D341Med (cell line): ENCODE measurements around the gene ZFHX3.
A peak's percentile ranks its signal among the peaks of the same experiment; 100 is the strongest.

ENCODE experiments used
- DNase-seq: peaks from one replicate; pipeline ENCODE4 v3.0.0; 2012; ENCODE audit warnings: low spot score

Gene ZFHX3

DNA sequence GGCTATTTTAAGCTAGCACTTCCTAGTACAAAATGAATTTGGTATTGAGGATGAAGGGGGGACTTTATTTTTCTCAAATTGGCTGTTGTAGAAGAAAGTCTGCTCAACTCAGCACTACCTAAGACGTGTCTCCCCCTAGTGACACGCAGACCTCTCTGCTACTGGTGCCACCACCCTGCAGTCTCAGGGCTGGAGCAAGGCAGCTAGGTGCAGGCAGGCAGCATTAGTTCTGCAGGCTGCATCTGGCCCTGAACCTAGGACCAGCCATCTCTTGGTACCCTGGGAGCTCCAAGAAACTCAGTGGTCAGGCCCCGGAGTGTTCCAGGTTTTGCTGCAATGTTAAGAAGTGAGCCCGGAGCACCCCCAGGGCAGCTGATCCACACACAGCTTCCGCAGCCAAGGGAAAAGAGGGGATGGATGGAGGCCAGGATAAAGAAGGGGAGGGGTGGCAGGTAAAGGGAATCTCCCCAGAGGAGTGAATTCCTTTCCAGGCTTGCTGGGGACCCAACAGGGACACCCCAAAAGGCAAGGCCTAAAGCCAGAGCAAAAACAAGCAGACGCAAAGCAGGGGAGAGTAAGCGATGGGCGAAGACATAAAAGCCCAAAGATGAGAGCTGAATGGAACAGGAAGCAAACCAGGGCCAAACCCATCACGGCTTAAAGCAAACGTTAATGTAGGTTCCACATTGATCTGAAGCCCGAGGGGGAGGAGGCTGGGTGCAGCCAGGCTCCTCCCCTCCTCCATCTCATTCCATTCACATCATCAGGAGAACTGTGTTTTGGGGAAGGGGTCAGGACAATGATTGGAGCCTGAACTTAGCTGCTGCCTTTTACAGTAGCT, 200.5 kb downstream of the ZFHX3 start:
- DNase-seq, result peak; percentile 61

DNA sequence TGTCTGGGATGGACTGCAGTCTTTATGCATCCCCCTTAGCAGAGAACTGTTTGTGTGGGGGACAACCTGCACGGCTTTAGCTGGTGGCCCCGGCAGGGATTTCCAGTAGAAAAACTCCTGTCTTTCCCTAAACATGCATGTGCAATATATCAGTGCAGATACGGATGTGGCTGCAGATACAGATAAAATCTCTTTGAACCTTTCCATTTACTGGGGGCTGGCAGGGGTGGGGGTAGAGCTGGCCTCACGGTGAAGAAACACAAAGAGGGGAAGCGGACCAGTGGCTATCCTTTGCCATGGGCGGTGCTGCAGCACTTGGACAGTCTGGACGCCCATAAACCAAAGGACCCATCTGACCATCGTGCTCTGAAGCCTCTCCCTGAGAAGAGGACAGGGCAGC, 201.3 kb downstream of the ZFHX3 start:
- no peak for DNase-seq

DNA sequence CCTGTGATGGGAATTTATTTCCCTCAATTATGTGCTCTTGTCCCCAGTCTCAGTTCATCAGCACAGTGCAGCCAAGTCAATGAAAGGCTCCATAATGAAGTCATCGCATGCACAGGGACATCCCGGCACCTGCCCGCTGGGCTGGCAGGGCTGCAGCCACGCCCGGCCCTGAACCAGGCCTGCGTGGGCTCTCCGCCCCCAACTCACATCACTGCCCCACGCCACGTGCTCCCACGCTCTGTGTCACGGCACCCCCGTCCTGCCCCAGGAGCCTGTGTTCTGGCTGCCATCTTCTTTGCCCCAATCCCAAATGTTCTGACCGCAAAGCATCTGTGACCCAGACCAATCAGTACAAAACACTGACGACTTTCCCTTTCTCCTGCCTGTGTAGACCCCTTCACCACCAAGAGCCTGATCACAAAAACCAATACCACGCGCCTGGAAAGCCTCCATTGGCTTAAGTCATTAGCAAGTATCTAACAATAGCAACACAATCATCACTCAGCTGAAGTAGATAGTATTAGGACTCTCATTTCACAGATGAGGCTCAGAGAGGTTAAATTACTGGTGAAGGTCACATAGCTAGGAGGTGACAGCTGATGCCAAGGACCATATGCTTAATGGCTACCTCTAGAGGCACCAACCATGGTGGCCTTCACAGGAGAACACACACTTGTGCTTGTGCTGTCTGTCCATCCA, 202.5 kb downstream of the ZFHX3 start:
- no peak for DNase-seq

DNA sequence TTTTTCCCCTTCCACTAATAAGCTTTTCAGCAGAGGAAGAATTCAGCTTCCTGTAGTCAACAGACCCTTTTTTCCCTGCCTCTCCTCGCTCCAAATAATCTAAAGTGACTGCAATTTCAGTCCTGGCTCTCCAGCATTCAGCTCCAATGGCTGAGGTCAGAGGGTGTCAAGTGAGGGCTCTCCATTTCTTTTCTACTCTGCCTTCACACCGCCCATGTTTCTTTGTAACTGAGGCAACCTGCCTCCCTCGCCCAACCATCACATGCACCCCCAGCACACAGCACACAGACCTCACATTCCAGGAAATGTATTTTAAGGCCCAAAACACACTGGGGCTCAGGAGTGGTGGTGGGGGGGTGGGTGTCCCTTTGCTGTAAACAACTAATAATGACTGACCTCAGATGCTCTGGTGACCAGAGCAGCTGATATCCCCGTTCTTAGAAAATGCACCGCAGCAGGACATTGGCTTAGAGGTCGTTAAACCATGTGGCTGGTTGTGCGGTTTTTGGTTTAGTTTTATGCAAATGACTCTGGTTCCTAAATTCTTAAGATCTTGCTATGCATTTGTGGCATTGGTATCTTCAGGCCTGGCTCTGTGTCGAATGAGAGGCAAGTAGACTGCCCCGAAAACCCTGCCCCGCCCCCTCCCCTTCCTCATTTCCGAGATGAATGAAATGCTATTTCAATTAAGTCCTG, 203.6 kb downstream of the ZFHX3 start:
- DNase-seq, result no peak

DNA sequence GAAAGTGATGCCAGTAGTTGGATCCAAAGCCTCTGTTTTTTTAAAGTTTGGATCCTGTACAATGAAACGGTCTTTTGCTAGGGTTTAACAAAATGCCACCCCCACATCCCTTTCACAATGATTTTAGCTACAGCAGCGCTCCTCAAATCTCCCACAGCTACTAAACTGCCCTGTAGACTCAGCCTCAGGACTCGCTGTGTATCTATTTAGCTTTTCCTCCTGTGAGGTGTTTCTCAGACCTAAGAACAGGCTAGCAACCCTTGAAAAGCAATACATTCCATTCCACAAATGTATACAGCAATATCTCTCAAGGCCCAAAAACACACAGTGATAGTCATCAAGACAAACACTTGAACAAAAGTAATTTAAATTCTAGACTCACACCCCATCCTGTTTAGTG, 206.4 kb downstream of the ZFHX3 start:
- DNase-seq, result no peak

DNA sequence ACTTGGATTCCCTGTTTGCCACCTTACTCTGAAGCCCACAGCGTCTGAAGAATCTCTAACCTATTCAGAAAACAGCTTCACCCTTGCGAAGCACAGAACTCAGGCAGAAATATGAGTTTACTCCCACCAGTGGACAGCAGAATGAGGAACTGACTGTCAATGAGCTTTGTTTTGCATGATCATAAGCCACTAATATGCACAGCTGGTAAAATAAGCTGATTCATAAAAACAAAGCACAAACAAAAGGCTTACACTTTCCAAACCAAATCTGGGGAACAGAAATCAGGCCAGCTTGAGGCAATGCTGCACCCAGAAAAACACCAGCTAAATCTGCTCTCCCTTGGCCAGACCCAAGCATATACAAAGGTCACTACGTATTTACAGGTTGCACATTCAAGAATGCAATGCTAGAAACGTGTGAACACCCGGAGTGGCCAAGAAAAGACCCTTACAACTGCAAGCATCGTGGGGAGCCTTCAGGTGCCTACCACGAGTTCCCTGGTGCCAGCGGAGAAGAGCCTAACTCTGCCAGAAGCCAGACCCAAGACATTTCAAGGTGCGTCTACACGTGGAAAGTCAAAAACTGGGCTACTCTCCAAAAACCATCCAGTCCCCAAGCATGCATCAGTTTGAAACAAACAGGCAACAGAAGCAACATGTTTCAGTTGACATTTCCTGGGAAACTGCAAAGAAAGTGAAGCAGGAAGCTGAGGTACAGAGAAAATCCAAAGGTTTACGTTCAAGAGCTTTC, 207.1 kb downstream of the ZFHX3 start:
- DNase-seq, result no peak

DNA sequence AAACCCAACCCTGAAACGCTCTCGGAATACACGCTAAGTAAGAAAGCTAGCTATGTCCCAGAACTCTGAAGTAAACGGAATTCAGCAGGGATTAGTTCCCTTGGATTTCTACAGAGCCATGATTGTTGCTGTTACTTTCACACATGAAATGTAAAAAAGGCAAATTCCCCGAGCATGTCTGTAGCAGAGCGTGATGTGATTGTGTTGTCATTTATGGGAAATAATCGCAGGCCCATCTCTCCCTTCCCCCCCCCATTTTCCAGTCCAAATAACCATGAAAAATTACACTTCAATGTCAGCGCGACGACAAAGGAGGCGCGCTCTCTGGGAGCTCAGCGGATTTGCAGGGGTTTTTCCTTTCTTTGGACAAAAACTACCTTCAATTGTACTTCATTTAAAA, 209.0 kb downstream of the ZFHX3 start:
- no peak for DNase-seq

DNA sequence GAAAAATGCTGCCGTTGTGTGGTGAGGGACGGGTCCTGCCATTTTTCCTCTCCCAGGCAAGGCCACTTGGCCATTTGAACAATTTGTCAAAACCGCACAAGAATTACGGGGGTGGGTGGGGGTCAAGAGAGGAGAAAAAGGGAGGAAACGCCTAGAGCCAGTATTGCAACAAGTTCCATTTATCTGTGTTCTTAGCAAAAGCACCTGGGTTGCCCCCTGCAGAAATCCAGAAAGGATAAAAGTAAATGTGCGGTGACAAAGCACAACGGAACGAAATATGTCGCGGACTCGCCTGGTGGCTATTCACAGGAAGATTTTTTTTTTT, 209.4 kb downstream of the ZFHX3 start:
- DNase-seq, result no peak

DNA sequence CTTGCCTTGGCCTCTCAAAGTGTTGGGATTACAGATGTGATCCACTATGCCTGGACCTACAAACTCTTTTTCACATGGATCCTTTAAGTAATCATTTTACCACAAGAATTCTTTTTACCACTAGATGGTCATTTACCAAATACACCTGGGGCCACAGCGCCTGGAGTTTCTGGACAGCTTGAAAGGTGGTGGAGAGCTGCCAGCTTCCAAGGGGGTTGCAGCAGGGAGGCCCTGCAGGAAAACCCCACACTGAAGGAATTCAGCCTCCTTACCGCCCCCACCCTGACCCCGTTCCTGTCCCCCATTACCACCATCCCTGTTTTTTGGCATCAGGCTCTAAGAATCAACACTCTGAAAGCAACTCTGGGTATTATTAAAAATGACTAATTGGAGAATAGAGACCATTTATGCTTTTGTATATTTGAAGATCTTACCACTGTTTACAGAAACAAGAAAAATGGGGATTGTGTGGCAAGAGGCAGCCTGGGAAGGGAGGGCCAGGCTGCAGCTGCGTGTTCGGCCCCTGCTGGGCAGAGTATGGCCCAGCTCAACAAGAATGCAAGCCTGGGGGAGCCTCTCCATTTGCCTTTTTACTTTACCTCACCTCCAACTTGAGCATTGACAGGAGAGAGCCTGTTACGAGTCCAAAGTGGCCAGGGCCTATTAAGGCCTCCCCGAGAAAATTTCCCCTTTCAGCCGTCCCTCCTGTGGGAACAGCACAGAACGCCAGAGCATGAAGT, 209.9 kb downstream of the ZFHX3 start:
- no peak for DNase-seq

DNA sequence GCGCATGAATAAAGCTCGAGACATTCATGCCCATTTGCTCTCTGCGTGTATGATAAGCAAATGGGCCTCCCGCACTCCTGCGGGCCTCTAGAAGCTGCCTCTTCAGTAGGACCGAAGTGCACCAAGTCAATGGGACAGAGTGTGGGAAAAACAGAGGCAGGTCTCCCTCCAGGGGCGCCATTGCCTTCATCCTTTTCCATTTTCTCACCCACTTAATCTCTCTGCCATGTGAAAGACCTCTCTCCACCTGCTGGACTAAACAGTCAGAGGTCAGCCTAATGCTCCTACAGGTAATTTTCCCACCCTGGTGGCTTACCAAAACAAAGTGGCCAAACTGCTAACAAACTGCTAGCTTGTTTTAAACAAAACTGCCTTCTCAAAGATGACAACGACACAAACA, 210.9 kb downstream of the ZFHX3 start:
- no peak for DNase-seq

DNA sequence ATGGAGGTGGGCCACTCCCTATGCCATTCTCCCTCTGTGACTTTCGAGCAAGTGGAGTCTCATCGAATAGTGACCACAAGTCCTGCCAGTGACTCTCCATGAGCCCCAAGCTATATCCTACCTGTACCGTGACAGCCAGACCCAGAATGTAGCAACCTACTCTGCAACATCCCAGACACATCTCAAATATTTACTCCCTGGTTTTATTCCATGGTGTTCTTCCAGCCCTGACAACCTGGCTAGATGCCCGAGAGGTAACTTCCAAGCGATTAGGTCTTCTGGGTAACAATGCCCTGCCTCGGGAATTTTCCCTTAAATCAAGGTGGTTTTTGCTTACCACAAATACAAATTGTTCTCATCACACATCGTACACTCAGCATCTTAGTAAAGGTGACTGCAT, 211.7 kb downstream of the ZFHX3 start:
- no peak for DNase-seq

DNA sequence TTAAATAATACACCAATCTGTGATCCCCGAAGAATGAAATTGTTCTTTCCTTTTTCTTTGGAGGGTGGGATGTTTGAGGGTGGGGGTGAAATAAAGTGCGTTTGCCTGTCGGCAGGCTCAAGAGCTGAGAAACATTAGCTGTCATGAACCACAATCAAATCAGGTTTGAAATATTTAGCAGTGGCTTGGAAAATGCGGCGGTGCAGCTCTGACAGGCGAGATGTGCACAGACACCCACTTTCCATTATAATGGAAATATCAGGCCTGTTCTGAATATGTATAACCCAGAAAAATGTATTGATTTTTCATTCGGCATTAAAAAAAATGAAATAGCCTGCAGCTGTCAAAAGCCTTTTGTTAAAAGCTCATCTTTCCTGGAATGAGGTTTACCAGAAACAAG, 212.8 kb downstream of the ZFHX3 start:
- no peak for DNase-seq

DNA sequence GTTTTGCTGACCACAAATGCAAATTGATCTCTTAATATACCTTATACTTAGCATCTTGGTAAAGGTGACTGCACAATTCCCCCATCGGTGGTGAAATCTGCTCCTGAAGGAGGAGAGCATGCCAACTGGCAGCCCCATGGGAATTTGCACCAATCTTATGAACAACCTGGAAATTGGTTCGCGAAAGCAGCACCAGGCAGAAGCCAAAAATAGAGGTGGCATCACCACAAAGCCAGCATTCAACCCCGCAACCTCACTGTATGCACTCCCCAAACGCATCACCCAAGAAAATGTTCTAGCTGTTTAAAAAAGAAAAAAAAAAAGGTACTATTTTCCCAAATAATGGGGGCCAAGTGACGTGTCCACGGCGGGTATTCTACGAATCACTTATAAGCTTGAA, 213.4 kb downstream of the ZFHX3 start:
- no peak for DNase-seq

DNA sequence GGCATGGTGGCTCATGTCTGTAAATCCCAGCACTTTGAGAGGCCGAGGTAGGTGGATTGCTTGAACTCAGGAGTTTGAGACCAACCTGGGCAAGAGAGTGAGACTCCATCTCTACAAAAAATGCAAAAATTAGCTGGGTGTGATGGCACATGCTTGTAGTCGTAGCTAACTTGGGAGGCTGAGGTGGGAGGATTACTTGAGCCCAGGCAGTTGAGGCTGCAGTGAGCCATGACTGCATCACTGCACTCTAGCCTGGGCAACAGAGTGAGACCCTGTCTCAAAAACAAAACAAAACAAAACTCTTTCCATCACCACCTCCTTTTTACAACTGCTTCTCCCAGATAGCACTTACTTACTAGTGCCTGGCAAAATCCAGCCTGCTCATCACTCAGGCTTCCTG, 214.0 kb downstream of the ZFHX3 start:
- DNase-seq, result no peak

DNA sequence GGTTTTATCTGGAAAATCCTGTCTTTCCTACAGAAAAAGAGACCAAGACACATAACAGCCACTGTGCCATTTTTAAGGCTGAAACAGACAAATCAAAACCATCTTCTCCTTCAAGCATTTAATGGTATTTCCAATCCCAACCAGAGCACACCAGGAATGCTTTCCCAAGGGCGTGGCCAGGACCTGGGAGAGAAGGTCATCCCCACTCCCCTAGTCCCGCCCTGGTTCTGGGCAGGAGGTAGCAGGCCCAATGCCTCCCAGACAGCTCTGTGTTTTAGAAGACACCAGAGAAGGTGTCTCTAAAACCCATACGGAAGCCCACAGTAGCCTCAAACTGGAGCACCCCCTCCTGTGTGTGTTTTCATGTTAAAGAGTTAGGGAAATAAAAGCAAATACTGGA, 214.4 kb downstream of the ZFHX3 start:
- DNase-seq, result no peak

DNA sequence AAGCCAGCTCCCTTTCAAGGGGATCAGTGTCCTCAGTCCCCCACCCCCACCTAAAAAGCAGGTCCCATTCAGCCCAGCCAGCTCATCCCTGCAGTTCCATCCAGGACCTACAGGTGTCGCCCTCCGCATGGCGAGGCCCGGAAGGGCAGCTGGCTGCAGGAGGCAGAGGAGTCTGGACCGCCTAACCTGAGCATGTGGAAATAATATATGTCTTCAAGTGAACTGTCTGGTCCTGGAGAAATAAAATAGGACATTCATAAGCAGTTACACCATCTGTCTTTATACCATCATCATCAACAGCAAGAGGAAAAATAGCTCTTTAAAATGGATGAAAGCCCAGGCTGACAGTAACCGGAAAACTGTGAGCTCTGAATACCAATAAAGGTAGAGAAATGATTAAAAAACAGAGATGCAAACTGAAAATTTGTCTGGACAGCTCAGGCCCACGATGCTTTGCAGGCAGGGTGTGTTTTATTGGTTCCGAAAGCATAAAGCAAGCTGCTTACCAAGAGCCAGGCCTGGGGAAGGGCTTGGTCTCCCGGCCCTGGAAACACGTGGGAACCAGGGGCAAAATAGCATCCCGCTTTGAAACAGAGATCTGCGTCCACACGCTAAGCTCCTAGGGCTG, 215.2 kb downstream of the ZFHX3 start:
- peak; percentile 88 for DNase-seq

DNA sequence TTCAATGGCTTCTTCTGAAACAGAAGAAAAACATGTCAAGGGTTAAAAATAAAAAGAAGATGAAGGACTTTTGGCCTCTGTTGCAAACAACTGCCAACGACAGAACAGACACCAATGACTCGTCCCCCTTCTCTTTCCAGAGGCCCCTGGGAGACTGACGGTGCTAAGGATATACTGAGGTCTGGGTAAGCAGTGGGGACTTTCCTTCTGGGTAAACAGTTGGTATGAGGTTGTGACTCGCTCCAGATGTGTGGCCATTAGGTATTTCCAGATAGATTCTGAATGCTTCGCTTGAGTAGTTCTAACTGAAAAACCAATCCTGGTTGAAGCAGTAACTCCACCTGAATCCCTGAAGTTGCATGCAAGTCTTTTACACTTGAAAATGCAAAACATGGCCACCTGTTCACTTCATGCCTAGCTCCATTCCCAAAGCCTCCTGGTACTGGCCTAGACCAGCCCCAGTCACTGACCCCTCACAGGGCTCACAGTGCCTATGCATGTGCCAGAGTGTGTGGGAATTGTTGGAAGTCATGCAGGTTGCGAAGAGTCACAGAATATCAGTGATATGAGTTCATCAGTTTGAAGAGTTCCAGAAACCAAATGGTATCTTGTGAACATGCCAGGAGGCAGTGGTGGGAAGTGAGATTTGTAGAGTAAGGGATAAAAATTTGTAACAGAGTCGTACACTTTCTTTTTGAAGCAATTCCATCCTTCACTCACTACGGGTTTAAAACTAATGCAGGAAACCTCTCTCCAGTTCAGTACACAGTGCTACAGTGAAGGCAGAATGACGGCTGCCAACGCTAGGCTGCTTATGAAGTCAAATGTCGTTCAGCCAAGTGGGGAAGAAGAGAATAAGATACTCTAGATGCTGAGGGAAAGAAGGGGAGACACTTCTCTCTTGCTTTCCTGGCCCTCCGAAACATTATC, 217.8 kb downstream of the ZFHX3 start:
- no peak for DNase-seq

DNA sequence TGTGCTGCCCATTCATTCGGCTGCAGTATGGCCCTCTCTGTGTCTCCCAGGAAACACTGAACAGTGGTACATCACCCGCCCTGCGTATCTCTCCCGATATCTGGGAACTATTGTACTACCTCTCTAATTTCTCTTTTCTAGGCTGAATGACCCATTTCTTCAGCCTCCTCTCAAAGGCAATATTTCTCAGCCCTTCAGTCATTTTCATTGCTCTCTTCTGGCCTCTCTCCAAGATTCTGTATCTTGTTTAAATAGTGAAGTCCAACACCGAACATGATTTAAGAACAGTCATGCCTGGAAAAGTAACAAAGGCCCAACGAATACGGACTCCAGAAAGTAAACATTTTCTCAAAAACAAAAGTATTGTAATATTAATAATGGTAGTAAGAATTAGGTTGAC, 220.1 kb downstream of the ZFHX3 start:
- DNase-seq, result no peak

DNA sequence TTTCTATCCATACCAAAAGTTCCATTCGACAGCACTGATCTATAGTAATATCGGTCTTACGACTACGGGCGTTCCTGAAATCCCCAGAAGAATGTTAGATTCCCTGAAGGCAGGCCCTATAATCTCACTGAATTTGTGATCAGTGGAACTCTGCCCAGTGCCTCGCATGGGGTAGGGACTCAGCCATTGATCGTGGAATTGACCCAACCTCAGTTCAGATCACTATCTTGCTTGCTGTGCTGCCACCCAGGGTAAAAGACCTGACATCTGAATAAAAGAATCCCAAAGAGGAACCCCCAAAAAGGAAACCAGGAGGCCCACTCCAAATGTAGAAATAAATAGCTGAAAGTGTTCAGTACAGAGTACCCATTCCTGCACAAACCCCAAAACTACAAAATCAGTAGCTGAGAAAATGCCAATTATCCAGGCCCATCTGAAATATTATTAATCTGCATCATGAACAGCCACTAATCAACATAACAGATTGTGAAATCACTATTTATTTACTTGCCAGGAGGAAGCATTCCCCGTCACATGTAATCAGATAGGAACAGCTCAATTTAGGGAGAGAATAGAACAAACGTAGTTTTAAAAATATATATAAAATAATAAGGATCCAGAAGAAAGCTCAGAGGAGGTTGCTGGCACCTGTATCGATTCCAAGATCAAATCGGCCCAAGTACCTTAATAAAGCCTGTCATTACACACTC, 221.9 kb downstream of the ZFHX3 start:
- no peak for DNase-seq

DNA sequence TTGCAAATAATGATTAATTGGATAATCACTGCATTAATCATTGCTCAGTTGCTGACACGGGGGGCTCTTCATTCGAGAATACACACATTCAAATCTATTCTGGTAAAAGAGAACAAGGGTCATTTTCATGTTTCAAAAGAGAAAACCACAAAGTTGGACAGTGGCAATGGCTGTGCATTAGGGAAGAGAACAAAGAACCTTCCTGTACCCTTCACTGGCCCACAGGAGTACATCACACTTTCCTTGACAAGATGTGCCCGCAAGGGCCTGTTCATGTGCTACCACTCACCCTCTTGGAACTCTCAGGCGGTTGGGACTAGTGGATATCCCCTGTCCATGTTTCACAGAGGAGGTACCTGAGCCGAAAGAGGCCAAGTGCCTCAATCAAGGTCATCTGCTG, 223.2 kb downstream of the ZFHX3 start:
- no peak for DNase-seq
